PC-9 (cell line): Measurements from ENCODE around the gene TMEM91.

Experiments
- EZH2 ChIP-seq: fragments of 200-600 bp; sonication (generic); IDR thresholded peaks from 2 replicates; pipeline ENCODE4 v1.8.0; 2017; ENCODE audit warnings: antibody characterized with exemption, low read depth
- TF ChIP-seq, protein P1 (sequence below): fragments of 200-600 bp; sonication (generic); conservative IDR thresholded peaks from 2 replicates; pipeline ENCODE4 v1.6.1; 2017; ENCODE audit warnings: mixed run types, antibody characterized with exemption, mild to moderate bottlenecking, moderate library complexity

DNA sequence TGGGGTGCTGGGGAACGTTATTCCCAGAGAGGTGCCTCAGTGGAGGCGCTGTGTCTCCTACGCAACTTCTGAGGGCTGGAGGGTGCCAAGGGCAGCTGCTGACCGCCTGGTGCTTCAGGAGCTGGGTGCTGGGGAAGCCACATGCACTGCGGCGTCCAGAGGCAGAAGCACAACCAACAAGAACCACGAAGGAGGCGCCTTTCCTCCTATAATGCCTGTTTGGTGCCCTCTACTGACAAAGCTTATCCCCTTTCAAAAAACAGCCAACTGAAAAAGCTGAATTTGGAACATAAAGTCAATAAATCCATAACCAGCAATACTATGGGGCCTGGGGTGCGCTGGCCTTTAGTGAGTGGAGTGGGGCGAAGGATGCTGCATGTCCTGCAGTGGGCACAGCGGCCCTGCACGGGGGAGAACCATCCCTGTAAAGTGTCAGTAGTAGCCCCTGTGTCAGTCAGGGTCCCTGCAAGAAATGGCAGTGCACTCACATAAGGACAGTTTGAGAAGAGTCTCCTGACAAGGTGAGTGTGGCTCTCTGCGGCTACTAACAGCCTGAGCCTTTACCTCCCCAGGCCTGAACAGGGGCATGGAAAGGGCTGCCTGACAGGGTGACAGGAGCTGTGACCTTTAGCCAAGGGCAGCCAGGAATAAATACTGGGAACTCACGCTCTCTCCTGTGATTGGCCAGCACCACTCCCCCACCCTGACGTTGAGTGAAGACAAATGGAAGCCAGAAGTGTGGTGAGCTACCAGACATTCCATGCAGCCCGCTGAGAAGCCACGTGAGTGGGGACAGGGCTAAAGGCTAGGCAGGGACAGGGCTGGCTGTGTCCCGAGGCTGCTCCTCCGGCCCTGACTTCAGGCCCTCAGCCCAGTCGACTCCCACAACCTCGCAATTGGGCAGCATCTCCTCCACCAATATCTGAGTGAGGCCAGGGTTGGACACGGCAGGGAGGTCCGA, 55.4 kb downstream of the TMEM91 start:
- TF ChIP-seq, protein P1, sequence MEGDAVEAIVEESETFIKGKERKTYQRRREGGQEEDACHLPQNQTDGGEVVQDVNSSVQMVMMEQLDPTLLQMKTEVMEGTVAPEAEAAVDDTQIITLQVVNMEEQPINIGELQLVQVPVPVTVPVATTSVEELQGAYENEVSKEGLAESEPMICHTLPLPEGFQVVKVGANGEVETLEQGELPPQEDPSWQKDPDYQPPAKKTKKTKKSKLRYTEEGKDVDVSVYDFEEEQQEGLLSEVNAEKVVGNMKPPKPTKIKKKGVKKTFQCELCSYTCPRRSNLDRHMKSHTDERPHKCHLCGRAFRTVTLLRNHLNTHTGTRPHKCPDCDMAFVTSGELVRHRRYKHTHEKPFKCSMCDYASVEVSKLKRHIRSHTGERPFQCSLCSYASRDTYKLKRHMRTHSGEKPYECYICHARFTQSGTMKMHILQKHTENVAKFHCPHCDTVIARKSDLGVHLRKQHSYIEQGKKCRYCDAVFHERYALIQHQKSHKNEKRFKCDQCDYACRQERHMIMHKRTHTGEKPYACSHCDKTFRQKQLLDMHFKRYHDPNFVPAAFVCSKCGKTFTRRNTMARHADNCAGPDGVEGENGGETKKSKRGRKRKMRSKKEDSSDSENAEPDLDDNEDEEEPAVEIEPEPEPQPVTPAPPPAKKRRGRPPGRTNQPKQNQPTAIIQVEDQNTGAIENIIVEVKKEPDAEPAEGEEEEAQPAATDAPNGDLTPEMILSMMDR: peak; percentile 45
- TF ChIP-seq EZH2: no peak
